Measurements from ENCODE around the gene SGMS1. TPM values are rescaled to one million over a fixed set of nuclear protein-coding genes. Genes with fewer than 3 reads are reported as not detected.

The SGMS1 gene
- total RNA-seq, 1 donor: 68.0 TPM

DNA sequence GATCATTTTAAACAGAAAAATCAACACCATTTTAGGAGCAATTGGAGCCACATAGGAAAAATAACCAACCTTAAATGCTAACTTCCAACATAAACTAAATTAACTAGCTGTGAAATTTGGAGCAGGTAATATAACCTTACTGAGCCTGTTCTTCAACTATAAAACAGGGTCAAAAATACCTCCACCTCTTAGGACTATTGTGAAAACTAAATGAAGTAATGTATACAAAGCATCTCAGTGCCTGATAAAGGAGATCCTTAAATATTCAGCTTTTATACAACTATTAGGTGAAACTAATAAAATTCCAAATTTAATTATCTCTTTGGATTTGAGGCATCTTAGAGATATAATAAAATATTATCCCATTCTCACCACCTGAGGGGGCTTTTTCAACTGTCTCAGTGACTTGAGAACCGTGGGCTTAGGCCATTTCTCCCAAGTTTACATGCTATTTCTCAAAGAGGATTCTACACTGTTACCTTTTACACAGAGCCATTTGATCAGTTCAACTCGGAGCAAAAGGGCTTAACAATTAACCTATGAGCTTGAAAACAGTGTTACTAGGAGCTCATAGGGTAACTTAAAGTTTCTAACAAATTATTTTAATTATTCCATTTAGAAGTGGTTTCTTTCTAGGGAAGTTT lies 207.5 kb downstream of the SGMS1 start:
- Histone ChIP-seq H3K4me1 (ENCODE audit: insufficient read depth, low read length) (peaks cover 11% of the 10 kb centered on the region), H2AFZ (ENCODE audit: low read length) (no peak overlapping the region), H3K36me3 (ENCODE audit: insufficient read depth, low read length) (no peaks in the 10 kb centered on the region), H3K9me3 (ENCODE audit: low read depth, low read length) (no peaks in the 10 kb centered on the region), H3K4me3 (ENCODE audit: insufficient read depth, low read length) (no peak overlapping the region), H3K4me2 (ENCODE audit: insufficient read depth, low read length) (peak overlapping the region; percentile 82), H3K79me2 (ENCODE audit: insufficient read depth, low read length) (peaks cover 62% of the 10 kb centered on the region), H4K20me1 (ENCODE audit: insufficient read depth, low read length) (peaks cover 3% of the 10 kb centered on the region), H3K27me3 (ENCODE audit: insufficient read depth, low read length) (no peaks in the 10 kb centered on the region), H3K27ac (ENCODE audit: low read depth, low read length) (no peak overlapping the region)
- peak; percentile 71 for DNase-seq (ENCODE audit: insufficient read length, low spot score, missing footprints)
- TF ChIP-seq, protein P1, sequence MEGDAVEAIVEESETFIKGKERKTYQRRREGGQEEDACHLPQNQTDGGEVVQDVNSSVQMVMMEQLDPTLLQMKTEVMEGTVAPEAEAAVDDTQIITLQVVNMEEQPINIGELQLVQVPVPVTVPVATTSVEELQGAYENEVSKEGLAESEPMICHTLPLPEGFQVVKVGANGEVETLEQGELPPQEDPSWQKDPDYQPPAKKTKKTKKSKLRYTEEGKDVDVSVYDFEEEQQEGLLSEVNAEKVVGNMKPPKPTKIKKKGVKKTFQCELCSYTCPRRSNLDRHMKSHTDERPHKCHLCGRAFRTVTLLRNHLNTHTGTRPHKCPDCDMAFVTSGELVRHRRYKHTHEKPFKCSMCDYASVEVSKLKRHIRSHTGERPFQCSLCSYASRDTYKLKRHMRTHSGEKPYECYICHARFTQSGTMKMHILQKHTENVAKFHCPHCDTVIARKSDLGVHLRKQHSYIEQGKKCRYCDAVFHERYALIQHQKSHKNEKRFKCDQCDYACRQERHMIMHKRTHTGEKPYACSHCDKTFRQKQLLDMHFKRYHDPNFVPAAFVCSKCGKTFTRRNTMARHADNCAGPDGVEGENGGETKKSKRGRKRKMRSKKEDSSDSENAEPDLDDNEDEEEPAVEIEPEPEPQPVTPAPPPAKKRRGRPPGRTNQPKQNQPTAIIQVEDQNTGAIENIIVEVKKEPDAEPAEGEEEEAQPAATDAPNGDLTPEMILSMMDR (IDR thresholded peaks at IDR 0.05; ENCODE audit: extremely low read depth, low read depth, low read length): no peak

DNA sequence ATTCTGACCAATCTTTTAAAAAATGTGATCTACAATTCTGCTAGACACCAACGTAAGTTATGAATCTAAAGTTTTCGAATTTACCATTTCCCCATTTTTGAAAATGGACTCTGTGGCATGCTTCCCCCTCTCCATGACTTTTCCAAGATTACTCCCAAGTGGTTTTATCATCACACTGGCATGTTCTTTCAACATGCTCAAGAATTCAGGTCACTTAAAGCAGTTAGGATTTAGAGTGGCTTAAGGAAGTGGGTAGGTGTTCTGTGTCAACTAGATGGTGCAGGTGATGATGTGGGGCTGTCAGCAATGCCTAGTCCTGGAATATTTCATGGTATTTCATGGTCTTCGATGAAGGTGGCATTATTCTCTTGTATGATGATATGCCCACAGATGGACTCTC lies 208.5 kb downstream of the SGMS1 start:
- Histone ChIP-seq H3K9me3 (ENCODE audit: low read depth, low read length) (no peaks in the 10 kb centered on the region), H3K4me3 (ENCODE audit: insufficient read depth, low read length) (no peak overlapping the region), H2AFZ (ENCODE audit: low read length) (no peak overlapping the region), H3K4me2 (ENCODE audit: insufficient read depth, low read length) (no peak overlapping the region), H4K20me1 (ENCODE audit: insufficient read depth, low read length) (peaks cover 7% of the 10 kb centered on the region), H3K36me3 (ENCODE audit: insufficient read depth, low read length) (no peaks in the 10 kb centered on the region), H3K27ac (ENCODE audit: low read depth, low read length) (no peak overlapping the region), H3K4me1 (ENCODE audit: insufficient read depth, low read length) (peaks cover 21% of the 10 kb centered on the region), H3K27me3 (ENCODE audit: insufficient read depth, low read length) (no peaks in the 10 kb centered on the region), H3K79me2 (ENCODE audit: insufficient read depth, low read length) (peaks cover 72% of the 10 kb centered on the region)
- DNase-seq (ENCODE audit: insufficient read length, low spot score, missing footprints): peak; percentile 62
- TF ChIP-seq, protein P1 (IDR thresholded peaks at IDR 0.05; ENCODE audit: extremely low read depth, low read depth, low read length): no peak

DNA sequence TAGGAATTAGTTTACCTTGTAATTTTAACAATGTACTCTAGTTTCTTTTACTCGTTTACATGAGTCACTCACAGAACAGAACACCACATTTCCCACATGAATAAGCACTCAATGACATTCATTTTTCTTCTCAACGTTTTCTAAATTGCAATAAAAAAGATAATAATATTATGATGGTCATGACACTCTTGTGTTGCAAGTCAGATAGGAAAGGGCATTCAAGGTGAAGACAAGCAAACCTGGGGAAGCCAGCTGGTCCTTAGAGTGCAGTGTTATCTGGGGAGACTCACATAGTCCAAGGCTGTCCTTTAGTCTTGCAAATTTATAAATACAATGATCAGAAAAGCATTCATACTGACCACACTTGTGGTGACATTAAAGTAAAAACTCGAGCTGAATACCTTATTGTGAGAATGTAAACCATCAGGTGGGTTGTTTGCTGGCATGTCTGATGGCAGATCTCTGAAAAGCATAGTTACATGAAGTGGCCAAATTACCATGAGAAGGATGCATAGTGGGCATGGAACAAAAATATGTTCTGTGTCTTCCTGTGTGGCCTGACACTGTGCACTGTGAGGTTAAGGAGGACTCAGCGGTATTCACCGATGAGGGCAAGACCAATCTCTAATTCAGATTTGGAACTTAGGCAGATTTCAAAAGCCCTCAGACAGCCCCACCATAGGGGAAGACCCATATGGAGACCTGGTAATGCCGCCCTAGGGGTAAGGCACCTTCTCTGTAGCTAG lies 213.5 kb downstream of the SGMS1 start:
- H3K27ac ChIP-seq (ENCODE audit: low read depth, low read length): peak overlapping the region; percentile 38
- H3K27me3 ChIP-seq (ENCODE audit: insufficient read depth, low read length): no peaks in the 10 kb centered on the region
- no peak overlapping the region for H2AFZ ChIP-seq (ENCODE audit: low read length)
- no peak overlapping the region for H3K4me3 ChIP-seq (ENCODE audit: insufficient read depth, low read length)
- H4K20me1 ChIP-seq (ENCODE audit: insufficient read depth, low read length): peaks cover 16% of the 10 kb centered on the region
- DNase-seq (ENCODE audit: insufficient read length, low spot score, missing footprints): peak; percentile 65
- no peaks in the 10 kb centered on the region for H3K9me3 ChIP-seq (ENCODE audit: low read depth, low read length)
- peaks cover 18% of the 10 kb centered on the region for H3K4me1 ChIP-seq (ENCODE audit: insufficient read depth, low read length)
- no peak overlapping the region for H3K4me2 ChIP-seq (ENCODE audit: insufficient read depth, low read length)
- peaks cover 89% of the 10 kb centered on the region for H3K79me2 ChIP-seq (ENCODE audit: insufficient read depth, low read length)
- no peaks in the 10 kb centered on the region for H3K36me3 ChIP-seq (ENCODE audit: insufficient read depth, low read length)
- TF ChIP-seq, protein P1 (IDR thresholded peaks at IDR 0.05; ENCODE audit: extremely low read depth, low read depth, low read length): no peak

DNA sequence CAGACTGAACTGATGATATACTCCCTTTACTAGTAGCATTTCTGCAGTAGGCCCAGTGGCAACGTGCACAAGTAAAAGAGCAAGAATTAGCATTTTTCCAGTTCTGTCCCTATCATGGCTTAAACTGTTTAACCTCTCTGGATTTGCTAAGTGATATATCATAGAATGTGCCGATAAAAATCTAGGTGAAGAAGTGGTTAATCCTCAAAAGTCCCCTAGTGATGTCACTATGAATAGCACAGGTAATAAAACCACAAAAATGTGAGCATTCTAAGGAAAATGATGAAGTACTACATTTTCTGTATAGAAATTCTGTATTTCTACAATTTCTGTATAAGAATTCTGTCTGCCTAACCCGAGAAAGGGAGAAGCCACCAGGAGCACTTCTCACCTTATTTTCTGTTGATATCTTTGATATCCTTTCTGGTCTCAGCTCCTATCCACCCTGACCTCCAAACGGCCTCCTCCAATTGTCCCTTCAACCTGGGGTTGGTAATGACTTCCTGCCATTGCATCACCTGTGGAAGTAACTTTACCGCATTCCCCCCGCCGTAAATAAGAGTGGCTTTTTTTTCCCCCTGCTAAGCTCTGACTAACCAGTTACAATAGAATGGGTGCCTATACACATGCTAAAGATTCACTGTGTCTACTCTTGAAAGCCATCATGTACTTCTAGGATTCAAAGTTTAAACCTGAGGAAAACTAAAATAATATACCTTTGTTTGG lies 216.5 kb downstream of the SGMS1 start:
- no peaks in the 10 kb centered on the region for H3K36me3 ChIP-seq (ENCODE audit: insufficient read depth, low read length)
- TF ChIP-seq, protein P1 (IDR thresholded peaks at IDR 0.05; ENCODE audit: extremely low read depth, low read depth, low read length): no peak
- H2AFZ ChIP-seq (ENCODE audit: low read length): no peak overlapping the region
- no peak overlapping the region for H3K4me2 ChIP-seq (ENCODE audit: insufficient read depth, low read length)
- H3K27me3 ChIP-seq (ENCODE audit: insufficient read depth, low read length): no peaks in the 10 kb centered on the region
- no peaks in the 10 kb centered on the region for H3K9me3 ChIP-seq (ENCODE audit: low read depth, low read length)
- no peak overlapping the region for H3K27ac ChIP-seq (ENCODE audit: low read depth, low read length)
- H3K4me3 ChIP-seq (ENCODE audit: insufficient read depth, low read length): no peak overlapping the region
- peaks cover 18% of the 10 kb centered on the region for H4K20me1 ChIP-seq (ENCODE audit: insufficient read depth, low read length)
- H3K4me1 ChIP-seq (ENCODE audit: insufficient read depth, low read length): peaks cover 20% of the 10 kb centered on the region
- peaks cover 85% of the 10 kb centered on the region for H3K79me2 ChIP-seq (ENCODE audit: insufficient read depth, low read length)
- DNase-seq (ENCODE audit: insufficient read length, low spot score, missing footprints): no peak
